T-helper 1 cell treated with Interleukin-12 subunit alpha and Interleukin-12 subunit beta and Interleukin-4 antibody, amounts not matched to agents 30 μg/mL and 1 μg/mL, for 36 hours (primary cell): ENCODE results near the gene SRBD1.

Experiments
- H3K27ac Mint-ChIP-seq: one replicate; pipeline ENCODE4 v1.8.0; 2021; ENCODE audit warnings: mild to moderate bottlenecking, mixed read lengths
- H3K27me3 Mint-ChIP-seq: one replicate; pipeline ENCODE4 v1.8.0; 2021; ENCODE audit warnings: low read depth, mixed read lengths
- H3K36me3 Mint-ChIP-seq: one replicate; pipeline ENCODE4 v1.8.0; 2021; ENCODE audit warnings: low read depth, mixed read lengths
- H3K4me1 Mint-ChIP-seq: one replicate; pipeline ENCODE4 v1.8.0; 2021; ENCODE audit warnings: low read depth, mixed read lengths
- H3K4me3 Mint-ChIP-seq: one replicate; pipeline ENCODE4 v1.8.0; 2021; ENCODE audit warnings: mild to moderate bottlenecking, moderate library complexity, mixed read lengths
- H3K9me3 Mint-ChIP-seq: one replicate; pipeline ENCODE4 v1.8.0; 2021; ENCODE audit warnings: mixed read lengths

SRBD1 gene

GRCh38 chr2:45591073-45591472, 20.0 kb downstream of the SRBD1 start:
- H3K9me3 Mint-ChIP-seq: no peaks in the 10 kb centered on the region
- no peak overlapping the region for H3K27ac Mint-ChIP-seq
- peaks cover 18% of the 10 kb centered on the region for H3K36me3 Mint-ChIP-seq
- no peak overlapping the region for H3K4me3 Mint-ChIP-seq
- H3K4me1 Mint-ChIP-seq: peaks cover 13% of the 10 kb centered on the region
- no peaks in the 10 kb centered on the region for H3K27me3 Mint-ChIP-seq

DNA sequence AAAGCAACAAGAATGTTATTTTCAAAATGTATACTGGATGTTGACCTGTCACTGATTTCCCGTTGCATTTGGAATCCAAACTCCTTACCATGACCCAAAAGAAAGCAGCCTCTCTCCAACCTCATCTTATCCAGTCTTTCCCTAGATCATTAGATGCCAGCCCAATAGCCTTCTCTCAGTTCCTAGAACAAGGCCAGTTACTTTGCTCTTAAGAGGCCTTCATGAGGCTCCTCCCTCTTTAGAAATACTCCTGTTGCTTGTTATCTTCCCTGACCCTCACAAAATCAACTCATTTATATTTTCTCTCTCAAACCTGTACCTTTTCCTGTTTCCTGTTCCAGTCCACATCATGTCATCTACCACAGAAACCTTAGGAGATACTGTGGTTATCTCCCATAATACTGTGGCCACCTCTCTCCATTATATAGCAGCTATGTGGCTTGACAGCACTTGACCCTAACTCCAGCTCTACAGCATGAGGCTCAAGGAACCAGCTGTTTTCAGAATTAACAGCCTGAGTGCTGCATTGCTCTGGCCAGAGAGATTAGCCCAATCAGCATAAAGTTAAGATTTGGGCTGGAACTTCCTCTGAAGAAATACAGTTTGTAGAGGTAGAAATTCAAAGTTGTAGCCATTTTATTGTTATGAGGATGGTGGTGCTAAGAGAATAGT, 22.8 kb downstream of the SRBD1 start:
- no peak overlapping the region for H3K4me3 Mint-ChIP-seq
- no peaks in the 10 kb centered on the region for H3K9me3 Mint-ChIP-seq
- peak overlapping the region; percentile 16 for H3K27ac Mint-ChIP-seq
- peaks cover 13% of the 10 kb centered on the region for H3K4me1 Mint-ChIP-seq
- peaks cover 17% of the 10 kb centered on the region for H3K36me3 Mint-ChIP-seq
- no peaks in the 10 kb centered on the region for H3K27me3 Mint-ChIP-seq

DNA sequence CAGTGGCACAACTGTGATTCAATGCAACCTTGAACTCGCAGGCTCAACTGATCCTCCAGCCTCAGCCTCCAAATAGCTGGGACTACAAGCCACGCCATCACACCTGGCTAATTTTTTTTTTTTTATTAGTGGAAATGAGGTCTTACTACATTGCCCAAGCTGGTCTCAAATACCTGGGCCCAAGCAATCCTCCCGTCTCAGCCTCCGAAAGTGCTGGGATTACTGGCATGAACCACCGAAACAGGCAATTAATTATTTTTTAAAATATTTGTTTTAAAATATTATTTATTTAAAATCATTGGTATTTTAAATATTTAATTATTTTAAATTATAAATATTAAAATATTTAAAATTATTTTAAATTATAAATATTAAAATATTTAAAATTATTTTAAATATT, 24.5 kb downstream of the SRBD1 start:
- Mint-ChIP-seq H3K27ac (no peak overlapping the region), H3K4me3 (no peak overlapping the region), H3K27me3 (no peaks in the 10 kb centered on the region), H3K4me1 (peaks cover 13% of the 10 kb centered on the region), H3K9me3 (no peaks in the 10 kb centered on the region), H3K36me3 (peaks cover 11% of the 10 kb centered on the region)

- Mint-ChIP-seq H3K36me3 (peaks cover 8% of the 10 kb centered on the region), H3K9me3 (no peaks in the 10 kb centered on the region), H3K4me1 (peaks cover 9% of the 10 kb centered on the region), H3K27me3 (no peaks in the 10 kb centered on the region), H3K4me3 (no peak overlapping the region), H3K27ac (no peak overlapping the region)
Observed at GRCh38 chr2:45585267-45585861, 25.7 kb downstream of the SRBD1 start.

DNA sequence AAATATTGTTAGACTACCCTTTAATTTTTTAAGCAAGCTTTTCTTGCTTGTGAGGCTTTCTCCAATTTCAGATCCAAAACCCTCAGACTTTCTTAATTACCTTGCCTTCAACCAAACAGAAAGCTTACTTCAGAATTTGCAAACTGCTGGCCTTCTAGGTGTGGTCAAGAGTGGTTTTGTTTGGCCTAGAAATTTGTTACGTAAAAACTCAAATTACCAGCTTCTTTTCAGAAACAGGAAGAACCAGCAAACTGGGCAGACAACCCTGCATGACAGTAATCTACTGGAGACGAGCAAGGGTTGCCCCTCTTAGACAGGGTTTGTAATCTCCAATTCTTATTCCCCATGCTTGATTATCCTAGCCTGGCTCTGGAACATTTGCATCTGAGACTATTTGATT, 27.1 kb downstream of the SRBD1 start:
- Mint-ChIP-seq H3K4me3 (no peak overlapping the region), H3K4me1 (peaks cover 9% of the 10 kb centered on the region), H3K27ac (no peak overlapping the region), H3K9me3 (no peaks in the 10 kb centered on the region), H3K36me3 (peaks cover 8% of the 10 kb centered on the region), H3K27me3 (no peaks in the 10 kb centered on the region)

- Mint-ChIP-seq H3K27ac (no peak overlapping the region), H3K9me3 (no peaks in the 10 kb centered on the region), H3K27me3 (no peaks in the 10 kb centered on the region), H3K4me3 (no peak overlapping the region), H3K36me3 (peaks cover 5% of the 10 kb centered on the region), H3K4me1 (peaks cover 2% of the 10 kb centered on the region)
Observed at GRCh38 chr2:45582522-45582921, 28.5 kb downstream of the SRBD1 start.

- Mint-ChIP-seq H3K36me3 (peaks cover 13% of the 10 kb centered on the region), H3K4me1 (peaks cover 4% of the 10 kb centered on the region), H3K27ac (no peak overlapping the region), H3K4me3 (no peak overlapping the region), H3K9me3 (no peaks in the 10 kb centered on the region), H3K27me3 (no peaks in the 10 kb centered on the region)
Observed at GRCh38 chr2:45578056-45578843, 32.8 kb downstream of the SRBD1 start.

- Mint-ChIP-seq H3K36me3 (peaks cover 15% of the 10 kb centered on the region), H3K27ac (no peak overlapping the region), H3K4me3 (no peak overlapping the region), H3K27me3 (no peaks in the 10 kb centered on the region), H3K9me3 (no peaks in the 10 kb centered on the region), H3K4me1 (peaks cover 4% of the 10 kb centered on the region)
Observed at GRCh38 chr2:45577441-45577840, 33.6 kb downstream of the SRBD1 start.

DNA sequence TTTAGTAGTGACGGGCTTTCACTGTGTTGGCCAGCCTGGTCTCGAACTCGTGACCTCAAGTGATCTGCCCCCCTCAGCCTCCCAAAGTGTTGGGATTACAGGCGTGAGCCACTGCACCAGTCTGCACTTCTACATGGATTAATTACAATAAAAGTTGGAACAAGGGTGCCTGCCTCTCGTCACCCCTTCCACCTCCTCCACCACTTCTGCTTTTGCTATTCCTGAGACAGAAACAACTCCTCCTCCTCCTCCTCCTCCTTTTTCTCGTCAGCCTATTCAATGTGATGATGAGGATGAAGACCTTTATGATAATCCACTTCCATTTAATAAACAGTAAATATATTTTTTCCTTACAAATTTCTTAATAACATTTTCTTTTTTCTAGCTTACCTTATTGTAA, 35.2 kb downstream of the SRBD1 start:
- Mint-ChIP-seq H3K9me3 (no peaks in the 10 kb centered on the region), H3K27me3 (no peaks in the 10 kb centered on the region), H3K36me3 (peaks cover 22% of the 10 kb centered on the region), H3K4me3 (no peak overlapping the region), H3K27ac (no peak overlapping the region), H3K4me1 (peaks cover 8% of the 10 kb centered on the region)

- no peak overlapping the region for H3K4me3 Mint-ChIP-seq
Observed at GRCh38 chr2:45572979-45573378, 38.1 kb downstream of the SRBD1 start.

GRCh38 chr2:45571940-45572339, 39.1 kb downstream of the SRBD1 start:
- H3K27ac Mint-ChIP-seq: no peak overlapping the region

More at GRCh38 chr2:45572979-45573378, 38.1 kb downstream of the SRBD1 start:
- Mint-ChIP-seq H3K27ac (no peak overlapping the region), H3K9me3 (no peaks in the 10 kb centered on the region), H3K4me1 (peaks cover 17% of the 10 kb centered on the region), H3K36me3 (peaks cover 29% of the 10 kb centered on the region), H3K27me3 (no peaks in the 10 kb centered on the region)

DNA sequence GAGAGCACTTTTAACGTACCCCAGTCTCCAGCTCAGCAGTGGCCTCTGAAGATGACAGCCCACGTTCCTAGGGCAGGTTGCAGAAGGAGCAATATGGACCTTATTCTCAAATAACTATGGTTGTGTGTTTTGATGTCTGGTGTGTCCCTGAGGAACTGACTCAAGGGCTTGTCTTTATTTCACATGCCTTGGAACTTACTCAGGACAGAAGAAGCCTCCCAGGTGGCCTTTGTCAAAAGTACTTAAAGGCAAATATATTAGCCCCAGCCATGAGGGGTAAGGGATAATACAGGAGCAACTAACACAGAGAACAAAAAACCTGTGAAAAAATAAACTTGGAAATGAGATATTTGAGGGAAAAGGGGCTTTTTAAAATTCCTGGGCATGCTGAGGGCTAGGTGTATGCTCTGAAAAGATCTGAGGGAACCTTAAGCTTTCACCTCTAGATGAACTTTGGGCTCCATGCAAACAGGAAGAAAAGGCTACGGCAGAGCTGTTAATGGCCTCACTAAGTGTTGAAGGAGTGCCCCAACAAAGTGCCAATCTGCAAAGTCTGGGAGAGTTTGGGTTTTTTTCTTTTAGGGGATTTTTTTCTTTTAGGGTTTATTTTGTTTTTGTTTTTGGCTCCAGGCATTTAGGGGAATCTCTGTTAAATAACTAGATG, 40.3 kb downstream of the SRBD1 start:
- Mint-ChIP-seq H3K4me3 (no peak overlapping the region), H3K9me3 (no peaks in the 10 kb centered on the region), H3K27ac (no peak overlapping the region), H3K4me1 (peaks cover 17% of the 10 kb centered on the region), H3K36me3 (peaks cover 30% of the 10 kb centered on the region), H3K27me3 (no peaks in the 10 kb centered on the region)

More at GRCh38 chr2:45571940-45572339, 39.1 kb downstream of the SRBD1 start:
- H3K27me3 Mint-ChIP-seq: no peaks in the 10 kb centered on the region
- H3K9me3 Mint-ChIP-seq: no peaks in the 10 kb centered on the region
- H3K36me3 Mint-ChIP-seq: peaks cover 27% of the 10 kb centered on the region
- H3K4me1 Mint-ChIP-seq: peaks cover 17% of the 10 kb centered on the region
- no peak overlapping the region for H3K4me3 Mint-ChIP-seq

DNA sequence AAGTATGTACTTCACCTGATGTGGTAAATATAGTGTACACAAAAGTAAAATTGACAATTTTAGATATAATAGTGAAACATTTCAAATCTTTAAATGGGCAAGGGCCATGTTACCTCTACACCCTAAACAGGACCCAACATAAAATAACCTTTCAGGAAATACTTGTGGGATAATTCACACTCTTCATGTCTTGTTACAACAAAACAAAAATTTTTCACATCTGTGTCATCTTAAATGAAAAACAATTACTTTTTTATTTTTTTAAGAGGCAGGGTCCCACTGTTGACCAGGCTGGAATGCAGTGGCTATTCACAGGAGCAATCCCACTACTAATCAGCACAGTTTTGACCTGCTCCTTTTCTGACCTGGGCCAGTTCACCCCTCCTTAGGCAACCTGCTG, 42.1 kb downstream of the SRBD1 start:
- Mint-ChIP-seq H3K27me3 (no peaks in the 10 kb centered on the region), H3K36me3 (peaks cover 33% of the 10 kb centered on the region), H3K4me3 (no peak overlapping the region), H3K4me1 (peaks cover 19% of the 10 kb centered on the region), H3K9me3 (no peaks in the 10 kb centered on the region), H3K27ac (peak overlapping the region; percentile 26)

- H3K4me1 Mint-ChIP-seq: peaks cover 19% of the 10 kb centered on the region
- peak overlapping the region; percentile 69 for H3K4me3 Mint-ChIP-seq
- peaks cover 31% of the 10 kb centered on the region for H3K36me3 Mint-ChIP-seq
- peak overlapping the region; percentile 91 for H3K27ac Mint-ChIP-seq
- H3K27me3 Mint-ChIP-seq: no peaks in the 10 kb centered on the region
- no peaks in the 10 kb centered on the region for H3K9me3 Mint-ChIP-seq
Observed at GRCh38 chr2:45567974-45568789, 42.9 kb downstream of the SRBD1 start.
